ENCODE results near the gene NLN.

The NLN gene

GRCh38 chr5:65722575-65723403 is 784 bp downstream of the NLN start (continued):
- TF ChIP-seq, protein P1, sequence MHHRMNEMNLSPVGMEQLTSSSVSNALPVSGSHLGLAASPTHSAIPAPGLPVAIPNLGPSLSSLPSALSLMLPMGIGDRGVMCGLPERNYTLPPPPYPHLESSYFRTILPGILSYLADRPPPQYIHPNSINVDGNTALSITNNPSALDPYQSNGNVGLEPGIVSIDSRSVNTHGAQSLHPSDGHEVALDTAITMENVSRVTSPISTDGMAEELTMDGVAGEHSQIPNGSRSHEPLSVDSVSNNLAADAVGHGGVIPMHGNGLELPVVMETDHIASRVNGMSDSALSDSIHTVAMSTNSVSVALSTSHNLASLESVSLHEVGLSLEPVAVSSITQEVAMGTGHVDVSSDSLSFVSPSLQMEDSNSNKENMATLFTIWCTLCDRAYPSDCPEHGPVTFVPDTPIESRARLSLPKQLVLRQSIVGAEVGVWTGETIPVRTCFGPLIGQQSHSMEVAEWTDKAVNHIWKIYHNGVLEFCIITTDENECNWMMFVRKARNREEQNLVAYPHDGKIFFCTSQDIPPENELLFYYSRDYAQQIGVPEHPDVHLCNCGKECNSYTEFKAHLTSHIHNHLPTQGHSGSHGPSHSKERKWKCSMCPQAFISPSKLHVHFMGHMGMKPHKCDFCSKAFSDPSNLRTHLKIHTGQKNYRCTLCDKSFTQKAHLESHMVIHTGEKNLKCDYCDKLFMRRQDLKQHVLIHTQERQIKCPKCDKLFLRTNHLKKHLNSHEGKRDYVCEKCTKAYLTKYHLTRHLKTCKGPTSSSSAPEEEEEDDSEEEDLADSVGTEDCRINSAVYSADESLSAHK (tag by site-specific recombination; IDR thresholded peaks at IDR 0.05): no peak
- TF ChIP-seq, protein P2, sequence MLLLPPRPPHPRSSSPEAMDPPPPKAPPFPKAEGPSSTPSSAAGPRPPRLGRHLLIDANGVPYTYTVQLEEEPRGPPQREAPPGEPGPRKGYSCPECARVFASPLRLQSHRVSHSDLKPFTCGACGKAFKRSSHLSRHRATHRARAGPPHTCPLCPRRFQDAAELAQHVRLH (tag by site-specific recombination; IDR thresholded peaks at IDR 0.05): no peak
- TF ChIP-seq ZNF664 (tag by site-specific recombination; IDR thresholded peaks at IDR 0.05) (0 out of 2 replicates have a peak, but pooled peaks have one; percentile 2), MEIS1 (CRISPR knock-in tag; IDR thresholded peaks at IDR 0.05; ENCODE audit: borderline replicate concordance) (no peak), ZNF19 (tag by site-specific recombination; IDR thresholded peaks at IDR 0.05; ENCODE audit: low read depth) (no peak), ZNF747 (tag by site-specific recombination; IDR thresholded peaks at IDR 0.05) (no peak), AEBP2 (tag by site-specific recombination; IDR thresholded peaks at IDR 0.05; ENCODE audit: borderline replicate concordance) (no peak), ZSCAN5A (tag by site-specific recombination; IDR thresholded peaks at IDR 0.05) (no peak), MZF1 (tag by site-specific recombination; IDR thresholded peaks at IDR 0.05; ENCODE audit: borderline replicate concordance) (no peak), ZFP41 (tag by site-specific recombination; IDR thresholded peaks at IDR 0.05; ENCODE audit: borderline replicate concordance) (no peak), ZNF521 (tag by site-specific recombination; IDR thresholded peaks at IDR 0.05) (no peak), ZNF423 (tag by site-specific recombination; IDR thresholded peaks at IDR 0.05) (peak; percentile 88; the same call in 1 of the 2 replicates), ZNF707 (tag by site-specific recombination; IDR thresholded peaks at IDR 0.05) (no peak), ZNF341 (tag by site-specific recombination; IDR thresholded peaks at IDR 0.05; ENCODE audit: low read depth) (peak; percentile 33; the same call in 1 of the 2 replicates), ZFP69B (tag by site-specific recombination; IDR thresholded peaks at IDR 0.05) (0 out of 2 replicates have a peak, but pooled peaks have one; percentile 26), OVOL3 (tag by site-specific recombination; IDR thresholded peaks at IDR 0.05) (no peak), ZNF654 (tag by site-specific recombination; IDR thresholded peaks at IDR 0.05; ENCODE audit: low read depth) (no peak), ZNF837 (tag by site-specific recombination; IDR thresholded peaks at IDR 0.05) (no peak), KLF9 (tag by site-specific recombination; IDR thresholded peaks at IDR 0.05; ENCODE audit: low read depth) (0 out of 2 replicates have a peak, but pooled peaks have one; percentile 17), ZNF624 (tag by site-specific recombination; IDR thresholded peaks at IDR 0.05) (no peak), ZNF18 (tag by site-specific recombination; IDR thresholded peaks at IDR 0.05) (no peak)
- TF ChIP-seq, protein P3, sequence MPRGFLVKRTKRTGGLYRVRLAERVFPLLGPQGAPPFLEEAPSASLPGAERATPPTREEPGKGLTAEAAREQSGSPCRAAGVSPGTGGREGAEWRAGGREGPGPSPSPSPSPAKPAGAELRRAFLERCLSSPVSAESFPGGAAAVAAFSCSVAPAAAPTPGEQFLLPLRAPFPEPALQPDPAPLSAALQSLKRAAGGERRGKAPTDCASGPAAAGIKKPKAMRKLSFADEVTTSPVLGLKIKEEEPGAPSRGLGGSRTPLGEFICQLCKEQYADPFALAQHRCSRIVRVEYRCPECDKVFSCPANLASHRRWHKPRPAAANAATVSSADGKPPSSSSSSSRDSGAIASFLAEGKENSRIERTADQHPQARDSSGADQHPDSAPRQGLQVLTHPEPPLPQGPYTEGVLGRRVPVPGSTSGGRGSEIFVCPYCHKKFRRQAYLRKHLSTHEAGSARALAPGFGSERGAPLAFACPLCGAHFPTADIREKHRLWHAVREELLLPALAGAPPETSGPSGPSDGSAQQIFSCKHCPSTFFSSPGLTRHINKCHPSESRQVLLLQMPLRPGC (tag by site-specific recombination; IDR thresholded peaks at IDR 0.05): no peak
- TF ChIP-seq, protein P4, sequence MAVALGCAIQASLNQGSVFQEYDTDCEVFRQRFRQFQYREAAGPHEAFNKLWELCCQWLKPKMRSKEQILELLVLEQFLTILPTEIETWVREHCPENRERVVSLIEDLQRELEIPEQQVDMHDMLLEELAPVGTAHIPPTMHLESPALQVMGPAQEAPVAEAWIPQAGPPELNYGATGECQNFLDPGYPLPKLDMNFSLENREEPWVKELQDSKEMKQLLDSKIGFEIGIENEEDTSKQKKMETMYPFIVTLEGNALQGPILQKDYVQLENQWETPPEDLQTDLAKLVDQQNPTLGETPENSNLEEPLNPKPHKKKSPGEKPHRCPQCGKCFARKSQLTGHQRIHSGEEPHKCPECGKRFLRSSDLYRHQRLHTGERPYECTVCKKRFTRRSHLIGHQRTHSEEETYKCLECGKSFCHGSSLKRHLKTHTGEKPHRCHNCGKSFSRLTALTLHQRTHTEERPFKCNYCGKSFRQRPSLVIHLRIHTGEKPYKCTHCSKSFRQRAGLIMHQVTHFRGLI (tag by site-specific recombination; IDR thresholded peaks at IDR 0.05): no peak
- TF ChIP-seq, protein P5, sequence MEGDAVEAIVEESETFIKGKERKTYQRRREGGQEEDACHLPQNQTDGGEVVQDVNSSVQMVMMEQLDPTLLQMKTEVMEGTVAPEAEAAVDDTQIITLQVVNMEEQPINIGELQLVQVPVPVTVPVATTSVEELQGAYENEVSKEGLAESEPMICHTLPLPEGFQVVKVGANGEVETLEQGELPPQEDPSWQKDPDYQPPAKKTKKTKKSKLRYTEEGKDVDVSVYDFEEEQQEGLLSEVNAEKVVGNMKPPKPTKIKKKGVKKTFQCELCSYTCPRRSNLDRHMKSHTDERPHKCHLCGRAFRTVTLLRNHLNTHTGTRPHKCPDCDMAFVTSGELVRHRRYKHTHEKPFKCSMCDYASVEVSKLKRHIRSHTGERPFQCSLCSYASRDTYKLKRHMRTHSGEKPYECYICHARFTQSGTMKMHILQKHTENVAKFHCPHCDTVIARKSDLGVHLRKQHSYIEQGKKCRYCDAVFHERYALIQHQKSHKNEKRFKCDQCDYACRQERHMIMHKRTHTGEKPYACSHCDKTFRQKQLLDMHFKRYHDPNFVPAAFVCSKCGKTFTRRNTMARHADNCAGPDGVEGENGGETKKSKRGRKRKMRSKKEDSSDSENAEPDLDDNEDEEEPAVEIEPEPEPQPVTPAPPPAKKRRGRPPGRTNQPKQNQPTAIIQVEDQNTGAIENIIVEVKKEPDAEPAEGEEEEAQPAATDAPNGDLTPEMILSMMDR (tag by site-specific recombination; IDR thresholded peaks at IDR 0.05): no peak
- TF ChIP-seq, protein P6, sequence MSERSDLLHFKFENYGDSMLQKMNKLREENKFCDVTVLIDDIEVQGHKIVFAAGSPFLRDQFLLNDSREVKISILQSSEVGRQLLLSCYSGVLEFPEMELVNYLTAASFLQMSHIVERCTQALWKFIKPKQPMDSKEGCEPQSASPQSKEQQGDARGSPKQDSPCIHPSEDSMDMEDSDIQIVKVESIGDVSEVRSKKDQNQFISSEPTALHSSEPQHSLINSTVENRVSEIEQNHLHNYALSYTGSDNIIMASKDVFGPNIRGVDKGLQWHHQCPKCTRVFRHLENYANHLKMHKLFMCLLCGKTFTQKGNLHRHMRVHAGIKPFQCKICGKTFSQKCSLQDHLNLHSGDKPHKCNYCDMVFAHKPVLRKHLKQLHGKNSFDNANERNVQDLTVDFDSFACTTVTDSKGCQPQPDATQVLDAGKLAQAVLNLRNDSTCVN (tag by site-specific recombination; optimal IDR thresholded peaks at IDR 0.05): no peak
